GM12878 (cell line): Measurements from ENCODE around the gene AZGP1. TPM values are rescaled to one million over a fixed set of nuclear protein-coding genes. Genes with fewer than 3 reads are reported as not detected.

ENCODE experiments used
- ATAC-seq: fragments of 200-7000 bp; cut with Tn5 transposase; 3 replicates; pipeline ENCODE4 v1.9.1; 2020; ENCODE audit warnings: mild to moderate bottlenecking, moderate library complexity
- BruUV-seq: library from RNA; stranded (reverse); fragments of 400-500 nt; replicated peaks from 2 replicates; lab custom pipeline; 2021; lab: Mats Ljungman, UMichigan
- CTCF ChIA-PET: fragments of 300-600 bp; sonication (Branson Sonifier 250); formaldehyde crosslinking; extraction: SDS; loops from one replicate; lab custom pipeline; 2021; ENCODE audit warnings: inconsistent platforms; lab: Yijun Ruan, JAX
- POLR2A ChIA-PET: fragments of 350-600 bp; formaldehyde crosslinking; extraction: SDS; loops from one replicate; lab custom pipeline; 2021; ENCODE audit warnings: inconsistent platforms; lab: Charles Lee
- RAD21 ChIA-PET: fragments of 300-600 bp; sonication (Branson Sonifier 250); formaldehyde crosslinking; loops from one replicate; lab custom pipeline; 2023; ENCODE audit warnings: antibody characterized with exemption; ENCODE audit not compliant: unreplicated experiment; lab: Charles Lee
- SMC1A ChIA-PET: fragments of 300-600 bp; sonication (Branson Sonifier 250); formaldehyde crosslinking; loops from one replicate; lab custom pipeline; 2023; ENCODE audit not compliant: unreplicated experiment, uncharacterized antibody; lab: Charles Lee
- DNase-seq: peaks from one replicate; pipeline ENCODE4 v3.0.0-alpha.2; 2011; ENCODE audit warnings: low read depth, low spot score
- FAIRE-seq: peaks from 3 replicates; lab custom pipeline; 2011; peaks lifted over from hg19 to GRCh38; lab: Jason Lieb, UNC
- H2AFZ ChIP-seq: 2 replicates; pipeline ENCODE4 v1.6.0; 2011; ENCODE audit warnings: low read depth, low read length, control low read depth; ENCODE audit not compliant: control insufficient read depth
- H3K27ac ChIP-seq: 2 replicates; pipeline ENCODE4 v1.5.1; 2011; ENCODE audit warnings: control low read depth; ENCODE audit not compliant: control insufficient read depth, insufficient read depth
- H3K27me3 ChIP-seq, 2 experiments: replicated peaks in 1 of 2; 2 replicates each; pipeline versions ENCODE4 v1.6.0 to v1.6.1; 2011; ENCODE audit warnings: low read length in 1 of 2; ENCODE audit not compliant: control insufficient read depth in 2 of 2, insufficient read depth in 2 of 2
- H3K36me3 ChIP-seq, 2 experiments: 2 replicates each; pipeline ENCODE4 v1.5.1; 2011; ENCODE audit warnings: low read length in 1 of 2; ENCODE audit not compliant: control insufficient read depth in 2 of 2, insufficient read depth in 2 of 2
- H3K4me1 ChIP-seq: 2 replicates; pipeline ENCODE4 v1.6.1; 2011; ENCODE audit warnings: mild to moderate bottlenecking, low read length, moderate library complexity, mixed read lengths; ENCODE audit not compliant: control insufficient read depth, insufficient read depth
- H3K4me2 ChIP-seq: 2 replicates; pipeline ENCODE4 v1.6.0; 2011; ENCODE audit warnings: control low read depth; ENCODE audit not compliant: control insufficient read depth, insufficient read depth
- H3K4me3 ChIP-seq: fragments of 200-600 bp; sonication (generic); 2 replicates; pipeline ENCODE4 v1.5.1; 2016
- H3K79me2 ChIP-seq: 2 replicates; pipeline ENCODE4 v1.6.0; 2011; ENCODE audit warnings: low read length; ENCODE audit not compliant: control insufficient read depth, insufficient read depth
- H3K9ac ChIP-seq: 2 replicates; pipeline ENCODE4 v1.8.0; 2011; ENCODE audit warnings: low read length, control low read depth, mixed read lengths; ENCODE audit not compliant: control insufficient read depth, insufficient read depth
- H3K9me3 ChIP-seq: replicated peaks from 3 replicates; pipeline ENCODE4 v1.5.1; 2011; ENCODE audit warnings: mild to moderate bottlenecking, low read length; ENCODE audit not compliant: control insufficient read depth, insufficient read depth
- H4K20me1 ChIP-seq: 2 replicates; pipeline ENCODE4 v1.6.0; 2011; ENCODE audit not compliant: control insufficient read depth, insufficient read depth
- BMI1 ChIP-seq: fragments of 450-650 bp; IDR thresholded peaks from 2 replicates; pipeline ENCODE4 v1.6.1; 2016; ENCODE audit warnings: mild to moderate bottlenecking, moderate library complexity, borderline replicate concordance
- CBX5 ChIP-seq: sonication (generic); IDR thresholded peaks from 2 replicates; pipeline ENCODE4 v1.6.1; 2016; ENCODE audit warnings: low read depth, moderate library complexity, mild to moderate bottlenecking, inconsistent platforms
- CREM ChIP-seq: IDR thresholded peaks from 2 replicates; pipeline ENCODE4 v1.6.1; 2014; ENCODE audit warnings: antibody characterized with exemption, low read depth
- EED ChIP-seq: sonication (generic); IDR thresholded peaks from 2 replicates; pipeline ENCODE4 v1.6.1; 2016; ENCODE audit warnings: antibody characterized with exemption, low read depth
- ETV6 ChIP-seq, 2 experiments: fragments of 450-650 bp in 1 of 2; IDR thresholded peaks in 1 of 2; conservative IDR thresholded peaks in 1 of 2; 2 replicates each; pipeline ENCODE4 v1.6.1; 2014; ENCODE audit warnings: antibody characterized with exemption in 1 of 2, borderline replicate concordance in 1 of 2, low read depth in 1 of 2, mild to moderate bottlenecking in 1 of 2, moderate library complexity in 1 of 2
- GATAD2B ChIP-seq: fragments of 450-650 bp; conservative IDR thresholded peaks from 2 replicates; pipeline ENCODE4 v1.6.1; 2017; ENCODE audit warnings: low read depth, mild to moderate bottlenecking, moderate library complexity
- IKZF1 ChIP-seq: fragments of 450-650 bp; conservative IDR thresholded peaks from 2 replicates; pipeline ENCODE4 v1.6.1; 2017; ENCODE audit warnings: antibody characterized with exemption, mild to moderate bottlenecking
- IRF5 ChIP-seq: fragments of 450-650 bp; IDR thresholded peaks from 2 replicates; pipeline ENCODE4 v1.6.1; 2017; ENCODE audit warnings: borderline replicate concordance
- NBN ChIP-seq: fragments of 450-650 bp; IDR thresholded peaks from 2 replicates; pipeline ENCODE4 v1.6.1; 2016
- NFYA ChIP-seq: IDR thresholded peaks from 2 replicates; pipeline ENCODE4 v1.6.1; 2011; ENCODE audit warnings: low read depth, mild to moderate bottlenecking, low read length, improper control_type of control experiment, borderline replicate concordance
- PBX3 ChIP-seq: IDR thresholded peaks from 2 replicates; pipeline ENCODE4 v1.6.1; 2011; ENCODE audit warnings: mild to moderate bottlenecking, low read depth, low read length, moderate library complexity; ENCODE audit not compliant: insufficient replicate concordance
- PKNOX1 ChIP-seq: fragments of 450-650 bp; IDR thresholded peaks from 2 replicates; pipeline ENCODE4 v1.6.1; 2016; ENCODE audit warnings: mild to moderate bottlenecking
- POLR2A ChIP-seq: IDR thresholded peaks from 2 replicates; pipeline ENCODE4 v1.6.1; 2011; ENCODE audit warnings: low read depth, mild to moderate bottlenecking, low read length
- RAD21 ChIP-seq: IDR thresholded peaks from 2 replicates; pipeline ENCODE4 v1.6.1; 2011; ENCODE audit warnings: mild to moderate bottlenecking, low read depth, low read length, moderate library complexity; ENCODE audit not compliant: insufficient read depth
- REST ChIP-seq: IDR thresholded peaks from 2 replicates; pipeline ENCODE4 v1.6.1; 2012; ENCODE audit warnings: mild to moderate bottlenecking, low read depth, low read length
- SREBF1 ChIP-seq: IDR thresholded peaks from 2 replicates; pipeline ENCODE4 v1.6.1; 2012; ENCODE audit warnings: mild to moderate bottlenecking, low read length
- SREBF2 ChIP-seq: IDR thresholded peaks from 2 replicates; pipeline ENCODE4 v1.6.1; 2012; ENCODE audit warnings: mild to moderate bottlenecking, low read length
- SUPT20H ChIP-seq: IDR thresholded peaks from 2 replicates; pipeline ENCODE4 v1.6.1; 2011; ENCODE audit warnings: low read depth, mild to moderate bottlenecking, low read length, moderate library complexity, borderline replicate concordance; ENCODE audit not compliant: control insufficient read depth
- ZNF622 ChIP-seq: fragments of 450-650 bp; IDR thresholded peaks from 2 replicates; pipeline ENCODE4 v1.6.1; 2017; ENCODE audit warnings: mild to moderate bottlenecking, inconsistent platforms
- WGBS: methylation state at CpG from one replicate; pipeline ENCODE4 v1.1.6; 2016; ENCODE audit warnings: low lambda C conversion rate; ENCODE audit not compliant: insufficient replicate concordance, insufficient coverage; ENCODE audit errors: missing lambda C conversion rate; 5-methylcytosine and 5-hydroxymethylcytosine counted together
- in situ Hi-C: fragments of 300-500 bp; cut with MboI; formaldehyde crosslinking; loops from 9 replicates; pipeline ENCODE4 v1.14.3; 2018; ENCODE audit warnings: mixed read lengths
- intact Hi-C: fragments of 100-400 bp; cut with micrococcal nuclease; formaldehyde crosslinking; loops from one replicate; pipeline ENCODE4 v1.14.2; 2022; ENCODE audit not compliant: unreplicated experiment
- polyA plus RNA-seq, 11 experiments: library from polyadenylated mRNA; depleted of rRNA in 4 of 11; unstranded in 6 of 11; stranded (reverse) in 5 of 11; fragments of >200 nt; fragmentation: Nextera tagmentation in 4 of 11; fragmentation: Illumina TruSeq in 1 of 11; extraction: Ambion mirVana in 4 of 11; extraction: Trizol in 1 of 11; gene quantifications; 1 replicate in 1 of 11; 2 replicates in 10 of 11; pipeline versions ENCODE4 v1.2.1 to v1.2.3, GENCODE V29; 2011 to 2016; ENCODE audit warnings: inconsistent platforms in 2 of 11, missing spikeins in 2 of 11, low read depth in 1 of 11
- total RNA-seq, 4 experiments: library from RNA; depleted of rRNA in 3 of 4; stranded (reverse); fragments of >200 nt in 3 of 4; fragmentation: Illumina TruSeq in 1 of 4; extraction: Trizol in 1 of 4; gene quantifications; 2 replicates each; pipeline versions ENCODE4 v1.2.1 to v1.2.3, GENCODE V29; 2013 to 2021

AZGP1 gene
- total and polyA plus RNA-seq, 10 of the 15 experiments (the other 5 are each of a cell fraction or from before 2014, with no cell fraction given), result 0.18 to 0.64 (median 0.29) TPM; not detected in 5

DNA sequence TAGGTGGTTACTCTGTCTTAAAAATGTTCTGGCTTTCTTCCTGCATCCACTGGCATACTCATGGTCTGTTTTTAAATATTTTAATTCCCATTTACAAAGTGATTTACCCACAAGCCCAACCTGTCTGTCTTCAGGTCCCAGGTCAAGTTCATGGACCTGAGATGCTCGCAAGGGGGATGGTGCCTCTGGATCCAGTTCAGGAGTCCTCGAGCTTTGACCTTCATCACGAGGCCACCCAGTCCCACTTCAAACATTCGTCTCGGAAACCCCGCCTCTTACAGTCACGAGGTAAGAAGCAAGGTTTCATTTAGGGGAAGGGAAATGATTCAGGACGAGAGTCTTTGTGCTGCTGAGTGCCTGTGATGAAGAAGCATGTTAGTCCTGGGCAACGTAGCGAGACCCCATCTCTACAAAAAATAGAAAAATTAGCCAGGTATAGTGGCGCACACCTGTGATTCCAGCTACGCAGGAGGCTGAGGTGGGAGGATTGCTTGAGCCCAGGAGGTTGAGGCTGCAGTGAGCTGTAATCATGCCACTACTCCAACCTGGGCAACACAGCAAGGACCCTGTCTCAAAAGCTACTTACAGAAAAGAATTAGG, 48.3 kb upstream of the AZGP1 start:
- no peak for ATAC-seq
- CTCF ChIA-PET, result no interaction called here
- 64% methylated on average over 12 of the region's 12 CpGs for WGBS
- TF ChIP-seq SREBF2 (no peak), NFYA (no peak), CREM (no peak), IRF5 (no peak), IKZF1 (no peak), PKNOX1 (no peak), ZNF622 (no peak), GATAD2B (no peak), SUPT20H (no peak), EED (no peak), NBN (no peak), POLR2A (no peak), SREBF1 (no peak), ETV6 (conservative IDR thresholded peaks at IDR 0.05 in 1 of 2, IDR thresholded peaks at IDR 0.05 in 1 of 2; ENCODE audit: borderline replicate concordance in 1 of 2, low read depth in 1 of 2) (no peak), PBX3 (no peak), REST (no peak), BMI1 (no peak), RAD21 (no peak), CBX5 (no peak)

More for the DNA sequence above, 48.3 kb upstream of the AZGP1 start:
- SMC1A ChIA-PET, result no interaction called here
- Histone ChIP-seq H3K9me3 (no peaks in the 10 kb centered on the region), H3K4me1 (peaks cover 5% of the 10 kb centered on the region; the same call in 1 of the 2 replicates), H4K20me1 (no peaks in the 10 kb centered on the region), H3K27ac (no peak overlapping the region), H3K27me3 (no peaks in the 10 kb centered on the region), H3K36me3 (peaks cover 11 to 12% of the 10 kb centered on the region in 2 experiments; a peak in 3 of 4 replicates), H3K79me2 (peaks cover 13% of the 10 kb centered on the region), H2AFZ (no peak overlapping the region), H3K4me3 (no peak overlapping the region), H3K4me2 (no peak overlapping the region), H3K9ac (no peak overlapping the region)
- RAD21 ChIA-PET, result no interaction called here
- no peak for FAIRE-seq
- BruUV-seq, result no TSS peak
- DNase-seq, result no peak
- intact Hi-C loops (no loop called here), in situ Hi-C loops (no loop called here)
- POLR2A ChIA-PET, result no interaction called here
